Measurements from ENCODE around the gene CIAPIN1. TPM values are rescaled to one million over a fixed set of nuclear protein-coding genes. Genes with fewer than 3 reads are reported as not detected.

The CIAPIN1 gene
- polyA plus RNA-seq, 1 of the 3 experiments (the other 2 are of a cell fraction) = 43.6 TPM

DNA sequence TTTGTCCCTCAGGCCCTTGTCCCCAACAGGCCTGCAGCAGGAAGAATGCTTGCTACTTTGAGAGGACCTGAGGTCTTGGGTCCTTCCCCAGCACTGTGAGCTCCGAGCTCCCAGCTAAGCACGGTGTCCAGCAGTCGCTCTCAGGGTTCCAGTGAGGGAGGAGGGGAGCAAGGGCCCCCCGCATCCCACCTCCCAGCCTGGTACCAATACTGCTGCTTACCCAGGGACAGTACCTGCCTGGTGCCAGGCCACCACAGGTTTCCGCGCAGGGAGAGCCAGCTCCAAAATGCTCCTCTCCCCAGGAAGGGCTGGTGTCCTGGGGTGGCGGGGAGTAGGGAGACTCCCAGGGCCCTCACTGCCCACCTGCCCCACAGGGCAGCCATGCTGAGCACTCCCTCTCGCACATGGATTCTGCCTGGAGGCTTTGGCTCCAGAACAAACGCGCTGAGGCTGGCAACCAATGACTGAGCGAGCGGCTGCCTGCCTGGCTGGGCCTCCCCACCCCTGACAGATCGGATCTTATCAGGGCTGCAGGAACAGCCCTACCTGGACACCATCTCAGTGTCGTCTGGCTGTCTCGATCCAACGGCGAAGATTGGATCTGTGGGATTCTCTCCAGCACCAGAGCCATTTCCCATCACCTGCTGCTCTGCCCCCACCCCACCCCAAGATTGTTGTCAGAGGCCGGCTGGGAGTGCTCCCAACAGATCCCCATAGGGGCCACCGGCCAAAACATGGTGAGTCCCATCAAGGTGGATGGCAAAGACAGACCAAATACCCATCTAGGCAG is 36.7 kb upstream of the CIAPIN1 start:
- Histone ChIP-seq H3K36me3 (replicated peaks in 1 of 2; ENCODE audit: control insufficient read depth in 1 of 2, insufficient read depth in 2 of 2, low read length in 1 of 2) (no peaks in the 10 kb centered on the region), H3K9me2 (no peaks in the 10 kb centered on the region), H3K27ac (ENCODE audit: low read depth in 2 of 2, low read length in 1 of 2) (peak overlapping the region in 1 of 2 experiments; percentile 94; a peak in 2 of 4 replicates), H3K9ac (no peak overlapping the region), H3K4me2 (no peak overlapping the region), H3K79me2 (ENCODE audit: insufficient read depth) (no peaks in the 10 kb centered on the region; the same call in 1 of the 2 replicates), H3K9me3 (no peaks in the 10 kb centered on the region), H3K4me3 (ENCODE audit: low read depth in 2 of 2, low read length in 1 of 2) (peak overlapping the region in 1 of 2 experiments; percentile 83; a peak in 2 of 4 replicates), H4K20me1 (ENCODE audit: insufficient read depth) (no peaks in the 10 kb centered on the region), H3F3A (replicated peaks; ENCODE audit: insufficient read depth) (peaks cover 5% of the 10 kb centered on the region), H2AFZ (ENCODE audit: low read depth) (no peak overlapping the region), H3K27me3 (ENCODE audit: insufficient read depth) (no peaks in the 10 kb centered on the region), H3K4me1 (ENCODE audit: control insufficient read depth in 1 of 2, insufficient read depth in 2 of 2, low read depth in 1 of 2, low read length in 1 of 2) (peaks cover 12 to 65% of the 10 kb centered on the region in 2 experiments; a peak in 3 of 4 replicates)
- CTCF ChIA-PET = interaction anchor here (0.7 to 21.0 kb wide), 5 partner anchors 11 to 66 kb away, joined by 3 to 354 read pairs (median 22); partner anchors contain the start of gene POLR2C
- peak; percentile 78 for DNase-seq
- WGBS (ENCODE audit: low lambda C conversion rate) = 79% methylated on average over 13 of the region's 19 CpGs
- TF ChIP-seq TCF12 (IDR thresholded peaks at IDR 0.05) = no peak
- no peak for TF ChIP-seq TAF1 (IDR thresholded peaks at IDR 0.05; ENCODE audit: borderline replicate concordance, low read depth, low read length)
- TF ChIP-seq RCOR1 (IDR thresholded peaks at IDR 0.05; ENCODE audit: low read length) = peak; percentile 57
- TF ChIP-seq POLR2AphosphoS5 (IDR thresholded peaks at IDR 0.05; ENCODE audit: low read depth, low read length) = no peak
- TF ChIP-seq SIN3A (IDR thresholded peaks at IDR 0.05; ENCODE audit: borderline replicate concordance, low read depth, low read length) = no peak
- peak; percentile 46; the same call in 1 of the 2 replicates for TF ChIP-seq RFX5 (IDR thresholded peaks at IDR 0.05; ENCODE audit: low read length)
- TF ChIP-seq FOXJ3 (CRISPR knock-in tag; IDR thresholded peaks at IDR 0.05) = peak; percentile 97
- TF ChIP-seq GATA2 (CRISPR knock-in tag; IDR thresholded peaks at IDR 0.05) = peak; percentile 99
- no peak for TF ChIP-seq NRF1 (IDR thresholded peaks at IDR 0.05; ENCODE audit: low read depth, low read length)
- TF ChIP-seq, protein P1, sequence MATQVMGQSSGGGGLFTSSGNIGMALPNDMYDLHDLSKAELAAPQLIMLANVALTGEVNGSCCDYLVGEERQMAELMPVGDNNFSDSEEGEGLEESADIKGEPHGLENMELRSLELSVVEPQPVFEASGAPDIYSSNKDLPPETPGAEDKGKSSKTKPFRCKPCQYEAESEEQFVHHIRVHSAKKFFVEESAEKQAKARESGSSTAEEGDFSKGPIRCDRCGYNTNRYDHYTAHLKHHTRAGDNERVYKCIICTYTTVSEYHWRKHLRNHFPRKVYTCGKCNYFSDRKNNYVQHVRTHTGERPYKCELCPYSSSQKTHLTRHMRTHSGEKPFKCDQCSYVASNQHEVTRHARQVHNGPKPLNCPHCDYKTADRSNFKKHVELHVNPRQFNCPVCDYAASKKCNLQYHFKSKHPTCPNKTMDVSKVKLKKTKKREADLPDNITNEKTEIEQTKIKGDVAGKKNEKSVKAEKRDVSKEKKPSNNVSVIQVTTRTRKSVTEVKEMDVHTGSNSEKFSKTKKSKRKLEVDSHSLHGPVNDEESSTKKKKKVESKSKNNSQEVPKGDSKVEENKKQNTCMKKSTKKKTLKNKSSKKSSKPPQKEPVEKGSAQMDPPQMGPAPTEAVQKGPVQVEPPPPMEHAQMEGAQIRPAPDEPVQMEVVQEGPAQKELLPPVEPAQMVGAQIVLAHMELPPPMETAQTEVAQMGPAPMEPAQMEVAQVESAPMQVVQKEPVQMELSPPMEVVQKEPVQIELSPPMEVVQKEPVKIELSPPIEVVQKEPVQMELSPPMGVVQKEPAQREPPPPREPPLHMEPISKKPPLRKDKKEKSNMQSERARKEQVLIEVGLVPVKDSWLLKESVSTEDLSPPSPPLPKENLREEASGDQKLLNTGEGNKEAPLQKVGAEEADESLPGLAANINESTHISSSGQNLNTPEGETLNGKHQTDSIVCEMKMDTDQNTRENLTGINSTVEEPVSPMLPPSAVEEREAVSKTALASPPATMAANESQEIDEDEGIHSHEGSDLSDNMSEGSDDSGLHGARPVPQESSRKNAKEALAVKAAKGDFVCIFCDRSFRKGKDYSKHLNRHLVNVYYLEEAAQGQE (IDR thresholded peaks at IDR 0.05; ENCODE audit: low read depth, low read length) = no peak
- peak in 1 of 2 experiments; percentile 96; a peak in 2 of 4 replicates for TF ChIP-seq EP300 (IDR thresholded peaks at IDR 0.05; ENCODE audit: borderline replicate concordance in 1 of 2, low read depth in 1 of 2, low read length in 1 of 2)
- TF ChIP-seq MXI1 (IDR thresholded peaks at IDR 0.05; ENCODE audit: low read depth, low read length) = peak; percentile 66; the same call in 1 of the 2 replicates
- POLR2A ChIA-PET = interaction anchor here (0.9 to 10.0 kb wide), 6 partner anchors 11 to 37 kb away, joined by 3 to 152 read pairs (median 10); partner anchors contain the start of genes CIAPIN1, COQ9 and POLR2C
